Mucosa of descending colon (tissue), 3 donors: Measurements from ENCODE around the gene SURF4. TPM values are rescaled to one million over a fixed set of nuclear protein-coding genes. Genes with fewer than 3 reads are reported as not detected.

Experiments
- ATAC-seq: fragments of 200-7000 bp; cut with Tn5 transposase; one replicate; pipeline ENCODE4 v1.9.1; 2020; ENCODE audit warnings: mild to moderate bottlenecking, moderate library complexity
- DNase-seq, 3 donors: peaks; one replicate each; pipeline ENCODE4 v3.0.0-alpha.2; 2020
- H3K36me3 ChIP-seq: fragments of 200-600 bp; one replicate; pipeline ENCODE4 v1.8.0; 2021; ENCODE audit warnings: low read depth, mild to moderate bottlenecking
- H3K4me1 ChIP-seq: fragments of 200-600 bp; one replicate; pipeline ENCODE4 v1.8.0; 2021; ENCODE audit warnings: low read depth, mild to moderate bottlenecking
- H3K4me3 ChIP-seq: fragments of 200-600 bp; one replicate; pipeline ENCODE4 v1.8.0; 2021; ENCODE audit warnings: mild to moderate bottlenecking
- H3K9me3 ChIP-seq: fragments of 200-600 bp; one replicate; pipeline ENCODE4 v1.8.0; 2021; ENCODE audit warnings: mild to moderate bottlenecking
- CTCF ChIP-seq: fragments of 200-600 bp; IDR thresholded peaks from one replicate; pipeline ENCODE4 v1.8.0; 2022; ENCODE audit warnings: antibody characterized with exemption, mild to moderate bottlenecking
- intact Hi-C, 2 donors: fragments of 100-400 bp; cut with DNase I in 1 of 2; cut with micrococcal nuclease in 1 of 2; formaldehyde crosslinking; loops; one replicate each; pipeline versions ENCODE4 v1.11.0 to v1.11.1; 2022; cut with DNase I, micrococcal nuclease
- total RNA-seq, 3 donors: library from RNA; stranded (reverse); fragmentation: NEBNext Ultra II Directional in 2 of 3; extraction: Animal tissue kit (Norgen Biotek cat#: 25700) in 2 of 3; gene quantifications; one replicate each; pipeline versions ENCODE4 v1.2.1 to v1.2.4, GENCODE V29; 2021 to 2023
- donor health status: DM: no; HTN: no; CAD: no; lungs with moderate emphysema.
- donor health status: DM: no; HTN: no; CAD: no.
- donor health status: DM: no; HTN: yes; CAD: no.

SURF4 gene
- total RNA-seq, 3 donors from 2014 or later: 117 to 165 (median 149) TPM

- H3K4me3 ChIP-seq: no peak overlapping the region
- H3K36me3 ChIP-seq: no peaks in the 10 kb centered on the region
- no peaks in the 10 kb centered on the region for H3K9me3 ChIP-seq
- no peak for ATAC-seq
- DNase-seq: no peak
- peaks cover 15% of the 10 kb centered on the region for H3K4me1 ChIP-seq
- TF ChIP-seq CTCF: no peak
- intact Hi-C loops: no loop called here
Observed at GRCh38 chr9:133420392-133420827, 44.5 kb upstream of the SURF4 start.

GRCh38 chr9:133419005-133419404 is 43.1 kb upstream of the SURF4 start:
- Histone ChIP-seq H3K9me3 (no peaks in the 10 kb centered on the region), H3K4me1 (peaks cover 15% of the 10 kb centered on the region), H3K4me3 (no peak overlapping the region), H3K36me3 (peaks cover 4% of the 10 kb centered on the region)
- TF ChIP-seq CTCF: no peak
- DNase-seq (peak in 2 of 3 donors; percentile 68 to 77), ATAC-seq (peak; percentile 81)
- intact Hi-C loops: no loop called here

- H3K36me3 ChIP-seq: peaks cover 7% of the 10 kb centered on the region
- ATAC-seq (peak; percentile 91), DNase-seq (peak; percentile 83 to 93 (median 93))
- peak within 1 kb of the TSS; percentile 80 for H3K4me3 ChIP-seq
- no peak for TF ChIP-seq CTCF
- peaks cover 15% of the 10 kb centered on the region for H3K4me1 ChIP-seq
- no peaks in the 10 kb centered on the region for H3K9me3 ChIP-seq
- intact Hi-C loops: no loop called here
Observed at GRCh38 chr9:133417541-133418461, 41.9 kb upstream of the SURF4 start, which contains the start of gene REXO4. TSS of gene REXO4 (minus strand) at chr9:133418010. CDS start at chr9:133417844, 166 bp downstream.

GRCh38 chr9:133415170-133415569 is 39.3 kb upstream of the SURF4 start:
- TF ChIP-seq CTCF: no peak
- no peaks in the 10 kb centered on the region for H3K9me3 ChIP-seq
- no peak for DNase-seq
- H3K4me3 ChIP-seq: no peak overlapping the region
- peaks cover 15% of the 10 kb centered on the region for H3K4me1 ChIP-seq
- intact Hi-C loops: no loop called here
- no peak for ATAC-seq
- H3K36me3 ChIP-seq: peaks cover 7% of the 10 kb centered on the region

- Histone ChIP-seq H3K9me3 (no peaks in the 10 kb centered on the region), H3K4me1 (no peaks in the 10 kb centered on the region), H3K36me3 (no peaks in the 10 kb centered on the region), H3K4me3 (no peak overlapping the region)
- DNase-seq (no peak), ATAC-seq (no peak)
- TF ChIP-seq CTCF: no peak
- intact Hi-C loops: loop anchor here (5.0 kb wide), 1 partner anchor 79 kb away; no protein-coding TSS in a partner anchor
Observed at GRCh38 chr9:133408042-133408441, 32.2 kb upstream of the SURF4 start.
